ENCODE data around the gene IPO4.

IPO4 gene

GRCh38 chr14:24145690-24146452 is 42.7 kb downstream of the IPO4 start:
- Histone ChIP-seq H3K4me3 (ENCODE audit: low read depth, low read length) (peak overlapping the region; percentile 91), H3K36me3 (ENCODE audit: control insufficient read depth in 2 of 2, insufficient read depth in 1 of 2, low read length in 2 of 2) (peaks cover 12 to 46% of the 10 kb centered on the region in 2 experiments), H3K9me3 (ENCODE audit: control insufficient read depth, insufficient read depth, low read depth, low read length) (no peaks in the 10 kb centered on the region), H3K4me1 (ENCODE audit: control insufficient read depth, insufficient read depth, low read length) (peaks cover 8% of the 10 kb centered on the region), H3K27ac (ENCODE audit: extremely low read depth, low read depth, low read length) (peak overlapping the region; percentile 59; the same call in 1 of the 2 replicates)
- POLR2A ChIA-PET, result interaction anchor here (0.5 to 3.8 kb wide), 15 partner anchors 9 to 125 kb away, joined by 3 to 79 read pairs (median 8); partner anchors contain the start of genes CHMP4A, DCAF11, IPO4 and IRF9
- CTCF ChIA-PET, result interaction anchor here (0.6 to 3.7 kb wide), 7 partner anchors 9 to 131 kb away, joined by 3 to 34 read pairs (median 5); partner anchors contain the start of gene IRF9
- TF ChIP-seq PRDM4 (tag by site-specific recombination; IDR thresholded peaks at IDR 0.05) (no peak), MZF1 (tag by site-specific recombination; IDR thresholded peaks at IDR 0.05; ENCODE audit: borderline replicate concordance) (no peak), ZFP3 (tag by site-specific recombination; IDR thresholded peaks at IDR 0.05; ENCODE audit: low read depth) (no peak), ZNF529 (tag by site-specific recombination; IDR thresholded peaks at IDR 0.05; ENCODE audit: insufficient replicate concordance) (no peak), ZNF146 (tag by site-specific recombination; IDR thresholded peaks at IDR 0.05) (peak; percentile 34), ZNF747 (tag by site-specific recombination; IDR thresholded peaks at IDR 0.05) (no peak), ZNF202 (tag by site-specific recombination; IDR thresholded peaks at IDR 0.05; ENCODE audit: borderline replicate concordance) (no peak), ZNF133 (tag by site-specific recombination; IDR thresholded peaks at IDR 0.05) (no peak), ZXDB (tag by site-specific recombination; IDR thresholded peaks at IDR 0.05) (no peak), ZNF792 (tag by site-specific recombination; IDR thresholded peaks at IDR 0.05) (no peak), ZNF768 (tag by site-specific recombination; IDR thresholded peaks at IDR 0.05) (no peak), SP3 (tag by site-specific recombination; IDR thresholded peaks at IDR 0.05) (no peak), ZNF560 (tag by site-specific recombination; IDR thresholded peaks at IDR 0.05; ENCODE audit: borderline replicate concordance) (no peak), ZBTB17 (tag by site-specific recombination; IDR thresholded peaks at IDR 0.05) (no peak), ZNF514 (tag by site-specific recombination; IDR thresholded peaks at IDR 0.05) (no peak), ZNF558 (tag by site-specific recombination; IDR thresholded peaks at IDR 0.05) (no peak), ZNF280D (tag by site-specific recombination; IDR thresholded peaks at IDR 0.05) (no peak), ZNF785 (tag by site-specific recombination; IDR thresholded peaks at IDR 0.05) (no peak), ZNF266 (tag by site-specific recombination; IDR thresholded peaks at IDR 0.05; ENCODE audit: low read depth) (no peak), CTCF (tag by site-specific recombination; IDR thresholded peaks at IDR 0.05) (no peak), ZFP69B (tag by site-specific recombination; IDR thresholded peaks at IDR 0.05) (no peak), KLF8 (tag by site-specific recombination; IDR thresholded peaks at IDR 0.05) (no peak), ZNF600 (tag by site-specific recombination; IDR thresholded peaks at IDR 0.05) (peak; percentile 79), IKZF3 (tag by site-specific recombination; IDR thresholded peaks at IDR 0.05) (peak; percentile 37; the same call in 1 of the 2 replicates), ZNF544 (tag by site-specific recombination; IDR thresholded peaks at IDR 0.05) (no peak), ZNF341 (tag by site-specific recombination; IDR thresholded peaks at IDR 0.05; ENCODE audit: low read depth) (no peak), HIC1 (tag by site-specific recombination; IDR thresholded peaks at IDR 0.05) (no peak), ZNF114 (tag by site-specific recombination; IDR thresholded peaks at IDR 0.05) (no peak)
